GM19099 (cell line): ENCODE measurements around the gene SRGN.

Source experiments
- POLR2A ChIP-seq: IDR thresholded peaks from 3 replicates; pipeline ENCODE4 v1.6.1; 2011; ENCODE audit warnings: low read depth; ENCODE audit not compliant: insufficient read length; ENCODE audit errors: extremely low read depth

Gene SRGN

DNA sequence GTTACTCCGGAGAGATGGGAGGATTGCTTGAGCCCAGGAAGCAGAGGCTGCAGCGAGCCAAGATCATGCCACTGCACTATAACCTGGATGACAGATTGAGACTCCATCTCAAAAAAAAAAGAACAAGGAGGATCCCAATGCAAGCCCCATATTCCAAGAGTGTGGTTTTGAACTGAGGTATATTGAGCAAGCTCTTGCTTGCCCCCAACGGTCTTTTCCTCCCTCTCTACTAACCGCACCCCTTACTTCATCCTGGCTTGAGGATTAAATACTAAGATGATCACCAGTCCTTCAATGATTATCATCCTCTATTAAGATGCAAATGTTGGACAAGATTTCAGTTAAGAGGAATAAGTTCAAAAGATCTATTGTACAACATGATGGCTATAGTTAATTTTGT is 12.5 kb upstream of the SRGN start:
- no peak for TF ChIP-seq POLR2A

DNA sequence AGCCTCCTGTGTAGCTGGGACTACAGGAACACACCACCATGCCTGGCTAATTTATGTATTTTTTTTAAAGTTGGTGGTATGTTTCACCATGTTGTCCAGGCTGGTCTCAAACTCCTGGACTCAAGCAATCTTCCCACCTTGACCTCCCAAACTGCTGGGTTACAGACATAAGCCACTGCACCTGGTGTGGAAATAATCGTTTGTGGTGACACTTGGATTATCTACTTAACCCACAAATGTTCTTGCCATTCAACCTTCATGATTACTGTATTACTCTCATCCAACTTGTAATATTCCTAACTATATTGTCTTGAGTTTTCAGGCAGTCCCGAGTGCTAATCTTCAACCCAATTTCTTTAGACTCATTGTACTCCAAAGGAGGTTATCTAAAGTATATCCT is 9.6 kb upstream of the SRGN start:
- no peak for TF ChIP-seq POLR2A

DNA sequence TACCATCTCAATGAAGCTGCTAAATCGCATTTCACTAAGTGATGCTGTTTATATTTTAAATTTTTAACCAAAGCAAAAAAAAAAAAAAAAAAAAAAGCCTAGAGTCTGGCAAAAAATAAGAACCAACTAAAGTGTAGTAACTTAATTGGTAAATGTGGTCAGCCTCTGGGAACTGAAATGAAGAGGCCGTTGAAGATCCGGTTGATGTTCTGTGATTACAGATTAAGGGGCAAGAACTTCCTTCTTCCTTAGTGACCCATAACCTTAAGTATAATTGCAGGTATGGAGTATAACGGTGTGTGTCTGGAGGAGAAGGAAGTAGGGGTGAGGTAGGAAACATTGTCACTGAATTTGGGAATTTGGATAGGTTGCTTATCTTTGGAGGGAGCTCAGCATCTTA is 7.7 kb upstream of the SRGN start:
- TF ChIP-seq POLR2A, result no peak

DNA sequence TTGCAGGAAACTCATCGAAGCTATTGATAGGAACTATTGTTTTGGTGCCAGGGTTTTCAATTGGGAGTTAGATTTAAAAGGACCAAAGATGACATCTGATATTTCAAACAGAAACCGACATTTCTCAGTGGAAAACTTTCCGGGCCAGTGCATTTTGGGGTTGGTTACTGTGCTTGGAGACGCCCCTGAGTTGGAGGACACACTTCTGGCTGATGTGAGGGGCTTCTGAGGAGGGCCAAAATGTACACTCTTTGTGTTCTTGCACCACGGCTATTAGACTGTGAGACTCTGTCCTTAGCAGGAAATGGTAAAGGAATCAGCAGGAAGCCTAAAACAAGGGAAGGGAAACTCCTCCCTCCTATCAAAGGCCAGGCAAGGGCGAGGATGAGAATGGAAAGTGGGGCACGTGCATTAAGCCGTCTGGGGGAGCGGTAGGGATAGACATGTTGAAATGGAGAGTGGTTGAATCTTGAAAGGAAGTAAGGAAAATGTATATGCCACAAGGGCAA is 1.8 kb upstream of the SRGN start:
- TF ChIP-seq POLR2A, result peak; percentile 33

DNA sequence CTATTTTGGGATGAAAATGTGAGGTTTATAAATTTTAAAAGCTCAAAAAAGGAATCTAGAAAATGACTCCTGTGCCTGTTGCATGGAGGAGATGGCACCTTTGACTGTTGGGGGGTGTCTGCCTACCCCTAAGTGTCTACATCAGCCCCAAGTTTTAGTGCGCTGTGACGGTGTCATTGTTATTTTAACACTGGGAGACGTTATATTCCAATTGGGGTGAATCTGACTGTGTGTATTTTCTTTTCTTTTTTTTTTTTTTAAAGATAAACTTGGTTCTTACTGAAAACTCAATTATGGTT is 517 bp downstream of the SRGN start:
- no peak for TF ChIP-seq POLR2A

DNA sequence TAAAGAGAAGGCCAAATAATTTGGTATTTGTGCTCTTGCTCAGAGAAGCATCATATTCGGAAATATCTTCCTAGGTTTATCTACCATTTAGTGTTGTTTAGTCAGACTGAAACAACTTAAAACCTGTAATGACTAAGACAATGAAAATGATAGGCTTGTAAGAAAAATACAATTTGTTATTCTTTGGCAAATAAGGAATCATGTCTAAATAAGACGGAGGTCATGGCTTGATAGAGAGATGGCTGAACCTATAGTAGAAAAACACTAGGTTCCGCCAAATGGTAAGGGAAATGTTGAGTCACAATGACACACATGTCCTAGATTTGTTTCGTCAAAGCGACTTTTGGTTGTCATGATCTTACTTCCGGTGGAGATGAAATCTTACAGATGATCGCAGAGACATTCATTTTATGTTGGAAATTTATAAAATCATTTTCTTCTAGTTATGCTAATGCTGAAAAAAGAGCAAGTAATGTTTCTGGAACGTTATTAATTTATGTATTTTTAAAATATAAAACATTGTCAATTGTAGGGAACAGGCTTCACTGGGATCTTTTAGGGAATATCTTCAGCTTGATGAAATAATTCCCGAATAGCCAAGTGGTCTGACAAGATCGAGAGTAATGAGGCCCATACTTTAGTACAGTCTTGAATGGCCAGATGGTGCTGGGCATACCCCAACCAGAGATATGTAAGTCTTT is 1.0 kb downstream of the SRGN start:
- peak; percentile 49 for TF ChIP-seq POLR2A

DNA sequence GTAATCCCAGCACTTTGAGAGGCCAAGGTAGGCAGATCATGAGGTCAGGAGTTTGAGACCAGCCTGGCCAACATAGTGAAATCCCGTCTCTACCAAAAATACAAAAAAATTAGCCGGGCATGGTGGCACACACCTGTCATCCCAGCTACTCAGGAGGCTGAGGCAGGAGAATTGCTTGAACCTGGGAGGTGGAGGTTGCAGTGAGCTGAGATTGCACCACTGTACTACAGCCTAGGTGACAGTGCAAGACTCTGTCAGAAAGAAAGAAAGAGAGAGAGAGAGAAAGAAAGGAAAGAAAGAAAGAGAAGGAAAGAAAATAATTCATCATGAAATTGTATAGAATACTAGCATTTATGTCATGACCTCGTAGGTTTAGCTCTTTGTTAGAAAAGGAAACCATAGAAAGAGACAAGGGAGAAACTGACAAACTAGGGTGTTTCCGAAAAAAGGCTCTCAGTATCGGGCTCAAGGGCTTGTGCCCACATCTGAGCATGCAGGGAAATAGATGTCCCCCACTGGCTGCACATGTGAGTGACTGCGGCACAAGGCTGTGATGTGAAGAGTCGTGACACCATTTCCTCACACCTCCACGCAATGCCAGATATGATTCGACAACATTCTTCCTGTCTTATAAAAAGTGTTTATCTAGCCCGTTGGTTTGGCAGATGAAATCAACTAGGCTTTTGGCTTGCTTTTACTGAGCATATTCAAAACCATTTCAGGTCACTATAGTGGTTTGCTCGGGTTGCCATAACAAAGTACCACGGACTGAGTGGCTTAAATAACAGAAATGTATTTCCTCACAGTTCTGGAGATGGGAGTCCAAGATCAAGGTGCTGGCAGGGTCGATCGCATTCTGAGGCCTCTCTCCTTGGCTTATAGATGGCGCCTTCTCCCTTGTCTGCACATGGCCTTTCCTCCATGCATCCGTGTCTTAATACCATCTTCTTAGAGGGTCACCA is 2.0 kb downstream of the SRGN start:
- TF ChIP-seq POLR2A, result peak; percentile 52

DNA sequence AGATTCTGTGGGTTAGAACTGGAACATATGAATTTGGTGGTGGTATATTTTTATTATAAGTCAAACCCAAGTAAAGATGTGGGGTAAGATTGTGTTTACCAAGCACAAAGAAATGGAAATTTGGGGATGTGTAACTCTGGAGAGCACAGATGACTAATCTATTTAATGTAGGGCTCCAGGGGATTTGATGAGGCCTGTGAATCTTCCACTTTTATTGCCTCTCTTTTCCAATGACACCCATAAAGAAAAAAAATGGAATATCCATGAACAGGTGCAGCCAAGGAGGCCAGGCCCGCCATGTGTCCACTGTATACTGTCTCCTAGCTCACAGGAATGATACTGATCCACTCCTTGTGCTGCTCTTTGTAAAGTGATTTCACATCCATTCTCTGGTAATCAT is 2.8 kb downstream of the SRGN start:
- no peak for TF ChIP-seq POLR2A

DNA sequence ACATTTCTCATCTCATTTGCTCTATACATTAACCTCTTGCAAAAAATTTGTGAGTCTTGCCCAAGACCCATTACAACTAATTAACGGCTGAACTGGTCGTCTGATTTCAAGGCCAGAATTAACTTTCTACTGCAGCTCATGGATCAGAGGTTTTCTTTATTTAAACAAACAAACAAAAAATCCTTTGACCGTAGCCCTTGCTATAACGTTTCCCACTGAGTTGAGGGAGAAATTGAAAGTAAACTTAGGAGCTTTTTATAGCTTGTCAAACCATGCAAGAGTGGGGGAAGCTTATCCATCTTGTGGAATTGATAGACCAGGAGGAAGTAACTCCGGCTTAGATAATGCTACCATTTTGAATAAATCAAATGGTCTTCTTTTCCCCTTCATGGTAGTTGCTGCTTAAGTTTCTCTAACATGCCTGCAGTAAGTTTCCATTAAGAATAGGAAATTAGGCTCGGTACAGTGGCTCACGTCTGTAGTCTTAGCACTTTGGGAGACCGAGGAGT is 3.3 kb downstream of the SRGN start:
- no peak for TF ChIP-seq POLR2A

DNA sequence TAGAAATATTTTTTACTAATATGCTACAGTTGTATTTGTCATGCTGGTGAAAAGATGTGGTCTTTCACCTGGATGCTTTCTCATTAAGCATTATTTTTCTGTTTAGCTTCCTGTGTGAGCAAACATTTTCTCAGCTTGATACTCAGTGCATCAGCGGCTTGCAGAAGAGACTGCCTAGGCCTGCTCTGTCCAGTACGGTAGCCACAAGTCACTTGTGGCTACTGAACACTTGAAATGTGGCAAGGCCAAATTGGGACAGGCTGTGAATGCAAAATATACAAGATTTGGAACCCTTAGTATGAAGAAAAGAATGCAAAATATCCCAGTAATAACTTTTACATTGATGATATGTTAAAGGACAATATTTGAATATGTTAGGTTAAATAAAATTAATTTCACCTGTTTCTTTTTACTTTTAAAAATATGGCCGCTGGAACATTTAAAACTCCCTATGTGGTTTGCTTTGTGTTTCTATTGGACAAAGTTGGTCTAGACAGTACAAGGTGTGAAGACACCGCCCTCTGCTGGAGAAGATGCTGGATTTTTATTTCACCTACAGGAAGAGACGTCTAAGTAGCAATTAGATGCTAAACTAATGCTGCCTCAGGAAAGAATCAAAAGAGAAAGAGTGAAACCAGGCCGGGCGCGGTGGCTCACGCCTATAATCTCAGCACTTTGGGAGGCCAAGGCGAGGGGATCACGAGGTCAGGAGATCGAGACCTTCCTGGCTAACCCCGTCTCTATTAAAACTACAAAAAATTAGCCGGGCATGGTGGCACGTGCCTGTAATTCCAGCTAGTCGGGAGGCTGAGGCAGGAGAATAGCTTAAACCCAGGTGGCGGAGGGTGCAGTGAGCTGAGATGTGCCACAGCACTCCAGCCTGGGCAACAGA is 5.3 kb downstream of the SRGN start:
- TF ChIP-seq POLR2A, result no peak

DNA sequence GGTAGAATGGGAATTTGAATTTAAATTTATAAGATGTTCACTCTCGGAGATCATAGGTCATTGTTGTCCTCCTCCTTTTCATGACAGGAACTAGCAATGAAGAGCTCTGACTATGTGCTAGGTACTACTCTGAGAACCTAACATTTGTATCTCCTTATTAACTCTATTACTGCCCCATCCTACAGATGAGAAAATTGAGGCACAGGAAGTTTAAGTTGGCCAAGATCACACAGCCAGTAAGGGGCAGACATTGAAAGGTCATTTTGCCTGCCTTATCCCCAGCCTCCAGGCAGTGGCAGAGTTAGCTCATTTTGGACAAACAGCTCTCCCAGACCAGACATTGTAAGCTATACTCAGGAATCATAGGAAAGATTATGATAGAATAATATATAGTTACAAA is 6.0 kb downstream of the SRGN start:
- no peak for TF ChIP-seq POLR2A

DNA sequence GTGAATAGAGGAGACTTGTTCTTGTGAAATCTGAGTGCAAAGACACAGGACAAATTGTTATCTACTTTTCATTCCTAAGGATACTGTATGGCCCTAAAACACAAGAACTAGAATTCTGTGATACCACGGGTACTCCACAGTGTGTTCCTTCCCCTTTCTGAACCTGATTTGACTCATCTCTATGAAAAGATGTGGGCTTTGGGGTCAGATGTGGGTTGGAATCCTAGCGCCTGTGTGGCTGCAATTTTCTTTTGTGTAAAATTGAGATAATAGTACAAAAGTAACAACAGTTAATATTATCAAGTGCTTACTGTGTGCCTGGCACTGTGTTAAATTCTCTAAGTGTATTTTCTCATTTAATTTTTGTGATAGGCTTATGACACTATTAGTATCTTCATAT is 8.1 kb downstream of the SRGN start:
- no peak for TF ChIP-seq POLR2A

DNA sequence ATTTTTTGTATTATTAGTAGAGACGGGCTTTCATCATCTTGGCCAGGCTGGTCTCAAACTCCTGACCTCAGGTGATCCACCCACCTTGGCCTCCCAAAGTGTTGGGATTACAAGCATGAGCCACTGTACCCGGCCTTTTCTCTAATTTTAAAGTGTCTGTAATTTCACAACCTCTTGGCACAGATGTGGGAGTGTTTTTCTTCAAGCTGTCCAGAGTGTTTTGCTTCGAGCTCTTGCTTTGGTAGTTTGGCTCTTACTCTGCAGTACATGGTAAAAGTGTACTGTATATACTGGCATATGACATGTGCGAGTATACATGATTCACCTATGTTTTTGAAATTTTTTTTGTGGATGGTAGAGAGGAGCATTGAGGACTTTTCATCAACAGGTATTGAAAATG is 9.8 kb downstream of the SRGN start:
- TF ChIP-seq POLR2A, result no peak

DNA sequence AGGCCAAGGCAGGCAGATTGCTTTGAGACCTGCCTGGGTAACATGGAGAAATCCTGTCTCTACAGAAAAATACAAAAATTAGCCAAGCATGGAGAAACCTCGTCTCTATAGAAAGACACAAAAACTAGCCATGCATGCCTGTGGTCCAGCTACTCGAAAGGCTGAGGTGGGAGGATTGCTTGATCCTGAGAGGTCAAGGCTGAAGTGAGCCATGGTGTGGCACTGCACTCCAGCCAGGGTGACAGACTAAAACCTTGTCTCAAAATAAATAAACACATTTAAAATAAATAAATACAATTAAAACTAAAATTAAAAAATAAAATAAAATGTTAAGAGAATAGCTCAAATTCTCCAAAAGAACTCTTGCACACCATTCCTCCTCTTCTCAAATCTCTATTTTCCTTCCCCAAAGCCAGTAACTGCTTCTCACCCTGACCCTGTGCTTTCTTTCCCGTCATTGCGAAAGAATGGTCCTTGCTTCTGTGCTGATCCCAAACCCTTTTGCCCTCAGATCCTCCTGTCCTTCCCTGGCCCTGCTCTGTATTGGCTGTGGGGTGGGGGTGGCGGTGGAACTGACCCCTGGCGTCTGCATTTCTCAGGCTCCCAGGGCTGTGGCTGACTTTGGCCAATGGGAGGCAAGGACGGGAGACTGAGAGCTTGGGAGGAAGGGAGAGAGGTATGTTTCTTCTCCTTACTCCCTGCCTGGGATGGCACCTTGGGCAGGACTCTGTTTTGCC is 12.4 kb downstream of the SRGN start:
- TF ChIP-seq POLR2A, result no peak
